ENCODE data around the gene RASGRP1. TPM values are rescaled to one million over a fixed set of nuclear protein-coding genes. Genes with fewer than 3 reads are reported as not detected.

RASGRP1 gene
- total and polyA plus RNA-seq, 12 donors = 0.13 to 2.8 (median 0.49) TPM

DNA sequence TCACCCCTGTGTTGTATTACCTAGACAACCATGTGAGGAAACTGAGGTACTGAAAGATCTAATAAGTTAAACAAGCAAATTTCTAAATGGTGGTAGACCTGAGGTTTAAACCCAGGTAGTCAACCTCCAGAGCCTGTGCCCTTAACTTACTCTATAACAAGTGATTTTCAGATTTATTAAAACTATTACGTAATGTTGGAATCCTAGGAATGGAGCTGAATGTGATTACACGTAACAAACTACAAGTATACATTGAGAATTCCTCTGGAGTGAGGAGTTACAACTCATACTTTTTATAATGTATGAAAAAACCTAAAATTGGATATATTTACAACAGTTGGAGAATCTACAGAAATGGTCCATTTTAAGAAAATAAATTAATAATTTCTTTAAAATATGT, 92.6 kb downstream of the RASGRP1 start:
- Histone ChIP-seq H3K36me3 (replicated peaks in 1 of 2) (no peaks in the 10 kb centered on the region), H3K4me1 (replicated peaks in 1 of 2) (no peaks in the 10 kb centered on the region), H3K9me3 (replicated peaks in 1 of 3) (no peaks in the 10 kb centered on the region), H3K4me3 (no peak overlapping the region), H3K27ac (no peak overlapping the region), H3K27me3 (no peaks in the 10 kb centered on the region)
- TF ChIP-seq POLR2A (IDR thresholded peaks at IDR 0.05) = no peak
- TF ChIP-seq, protein P1, sequence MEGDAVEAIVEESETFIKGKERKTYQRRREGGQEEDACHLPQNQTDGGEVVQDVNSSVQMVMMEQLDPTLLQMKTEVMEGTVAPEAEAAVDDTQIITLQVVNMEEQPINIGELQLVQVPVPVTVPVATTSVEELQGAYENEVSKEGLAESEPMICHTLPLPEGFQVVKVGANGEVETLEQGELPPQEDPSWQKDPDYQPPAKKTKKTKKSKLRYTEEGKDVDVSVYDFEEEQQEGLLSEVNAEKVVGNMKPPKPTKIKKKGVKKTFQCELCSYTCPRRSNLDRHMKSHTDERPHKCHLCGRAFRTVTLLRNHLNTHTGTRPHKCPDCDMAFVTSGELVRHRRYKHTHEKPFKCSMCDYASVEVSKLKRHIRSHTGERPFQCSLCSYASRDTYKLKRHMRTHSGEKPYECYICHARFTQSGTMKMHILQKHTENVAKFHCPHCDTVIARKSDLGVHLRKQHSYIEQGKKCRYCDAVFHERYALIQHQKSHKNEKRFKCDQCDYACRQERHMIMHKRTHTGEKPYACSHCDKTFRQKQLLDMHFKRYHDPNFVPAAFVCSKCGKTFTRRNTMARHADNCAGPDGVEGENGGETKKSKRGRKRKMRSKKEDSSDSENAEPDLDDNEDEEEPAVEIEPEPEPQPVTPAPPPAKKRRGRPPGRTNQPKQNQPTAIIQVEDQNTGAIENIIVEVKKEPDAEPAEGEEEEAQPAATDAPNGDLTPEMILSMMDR (IDR thresholded peaks at IDR 0.05) = no peak
- intact Hi-C loops (cut with DNase I) = loop anchor here in 1 of 2 donors (5.0 kb wide), 1 partner anchor 210 kb away; no protein-coding TSS in a partner anchor
- no peak for DNase-seq
- 91 to 97% (median 94%) methylated on average over 2 of the region's 2 CpGs for WGBS, 4 donors

- Histone ChIP-seq H3K9me3 (replicated peaks in 1 of 3) (no peaks in the 10 kb centered on the region), H3K27me3 (no peaks in the 10 kb centered on the region), H3K4me3 (no peak overlapping the region), H3K27ac (no peak overlapping the region), H3K36me3 (replicated peaks in 1 of 2) (no peaks in the 10 kb centered on the region), H3K4me1 (replicated peaks in 1 of 2) (no peaks in the 10 kb centered on the region)
- no peak for DNase-seq
- TF ChIP-seq, protein P1 (IDR thresholded peaks at IDR 0.05) = no peak
- TF ChIP-seq POLR2A (IDR thresholded peaks at IDR 0.05) = no peak
- whole genome bisulfite sequencing, 4 donors = 82 to 94% (median 93%) methylated on average over 1 of the region's 1 CpG
- intact Hi-C loops (cut with DNase I) = loop anchor here in 1 of 2 donors (5.0 kb wide), 1 partner anchor 211 kb away; no protein-coding TSS in a partner anchor
Observed at GRCh38 chr15:38470816-38471215, 93.8 kb downstream of the RASGRP1 start.

DNA sequence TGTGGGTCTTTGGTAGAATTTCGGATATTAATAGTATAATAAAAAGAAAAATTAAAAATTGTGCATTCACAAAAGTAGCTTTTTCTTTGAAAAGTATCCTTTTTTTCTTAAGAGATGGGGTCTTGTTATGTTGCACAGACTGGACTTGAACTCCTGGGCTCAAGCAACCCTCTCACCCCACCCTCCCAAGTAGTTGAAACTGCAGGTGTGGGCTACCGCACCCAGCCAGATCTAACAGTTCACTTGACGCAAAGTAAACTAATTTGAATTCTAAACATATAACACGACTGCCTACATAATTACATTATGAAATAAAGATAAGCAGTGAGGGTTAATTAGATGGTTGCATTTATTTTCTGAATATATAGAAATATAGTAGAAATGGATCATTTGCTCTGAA, 99.9 kb downstream of the RASGRP1 start:
- no peak for DNase-seq
- intact Hi-C loops (cut with DNase I) = no loop called here
- no peak overlapping the region for H3K27ac ChIP-seq
- WGBS, 4 donors = 67 to 93% (median 85%) methylated on average over 4 of the region's 4 CpGs
- TF ChIP-seq POLR2A (IDR thresholded peaks at IDR 0.05) = no peak
- TF ChIP-seq, protein P1 (IDR thresholded peaks at IDR 0.05) = no peak
- H3K9me3 ChIP-seq (replicated peaks in 1 of 3) = no peaks in the 10 kb centered on the region
- peaks cover 4 to 7% of the 10 kb centered on the region in 2 donors for H3K4me1 ChIP-seq (replicated peaks in 1 of 2)
- no peak overlapping the region for H3K4me3 ChIP-seq
- H3K27me3 ChIP-seq = no peaks in the 10 kb centered on the region
- H3K36me3 ChIP-seq (replicated peaks in 1 of 2) = no peaks in the 10 kb centered on the region

DNA sequence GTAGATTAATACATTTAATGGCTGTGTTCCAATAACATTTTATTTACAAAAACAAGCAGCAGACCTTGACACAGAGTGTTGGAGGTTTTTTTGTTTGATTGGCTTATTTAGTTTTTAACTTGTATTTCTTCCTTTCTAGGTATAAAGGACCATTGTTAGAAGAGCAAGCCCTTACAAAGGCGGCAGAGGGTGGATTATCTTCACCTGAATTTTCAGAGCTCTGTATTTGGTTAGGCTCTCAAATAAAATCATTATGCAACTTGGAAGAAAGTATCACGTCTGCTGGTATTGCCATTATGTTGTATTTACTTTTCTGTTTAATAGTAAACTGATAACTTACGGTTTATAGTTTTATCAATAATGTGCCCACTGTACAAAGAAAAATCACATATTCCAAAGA, 100.7 kb downstream of the RASGRP1 start:
- WGBS, 4 donors = 84 to 95% (median 87%) methylated on average over 3 of the region's 3 CpGs
- Histone ChIP-seq H3K27me3 (no peaks in the 10 kb centered on the region), H3K4me3 (no peak overlapping the region), H3K4me1 (replicated peaks in 1 of 2) (peaks cover 4 to 7% of the 10 kb centered on the region in 2 donors), H3K36me3 (replicated peaks in 1 of 2) (no peaks in the 10 kb centered on the region), H3K27ac (no peak overlapping the region), H3K9me3 (replicated peaks in 1 of 3) (no peaks in the 10 kb centered on the region)
- intact Hi-C loops (cut with DNase I) = no loop called here
- TF ChIP-seq POLR2A (IDR thresholded peaks at IDR 0.05) = no peak
- TF ChIP-seq, protein P1 (IDR thresholded peaks at IDR 0.05) = no peak
- DNase-seq = no peak
